B cell (primary cell): ENCODE results near the gene POSTN. TPM values are rescaled to one million over a fixed set of nuclear protein-coding genes. Genes with fewer than 3 reads are reported as not detected.

Experiments used
- ATAC-seq: fragments of 200-7000 bp; cut with Tn5 transposase; one replicate; pipeline ENCODE4 v1.10.0; 2021; ENCODE audit warnings: low read depth, mild to moderate bottlenecking, moderate number of reproducible peaks, moderate library complexity
- CTCF ChIA-PET: fragments of 350-600 bp; sonication (Branson Sonifier 250); formaldehyde crosslinking; loops from one replicate; lab custom pipeline; 2021; ENCODE audit warnings: antibody characterized with exemption, inconsistent platforms; lab: Charles Lee
- POLR2A ChIA-PET: fragments of 350-600 bp; sonication (Branson Sonifier 250); formaldehyde crosslinking; loops from one replicate; lab custom pipeline; 2021; ENCODE audit warnings: antibody characterized with exemption; lab: Charles Lee
- DNase-seq: peaks from one replicate; pipeline ENCODE4 v3.0.0; 2013
- H2AFZ ChIP-seq: 2 replicates; pipeline ENCODE4 v1.6.1; 2012; ENCODE audit warnings: mild to moderate bottlenecking, low read depth, low read length; ENCODE audit not compliant: insufficient read depth, poor library complexity, severe bottlenecking
- H3K27ac ChIP-seq, 2 donors: 1 replicate in 1 of 2; 2 replicates in 1 of 2; pipeline ENCODE4 v1.5.1; 2012 to 2013; ENCODE audit warnings: low read length in 2 of 2, mild to moderate bottlenecking in 2 of 2, moderate library complexity in 1 of 2
- H3K27me3 ChIP-seq, 4 experiments: fragments of 200-600 bp in 1 of 4; sonication (generic) in 1 of 4; replicated peaks in 1 of 4; 1 replicate in 2 of 4; 2 replicates in 2 of 4; pipeline versions ENCODE4 v1.6.1 to v1.7.0; 2013 to 2016; ENCODE audit warnings: low read length in 3 of 4, mild to moderate bottlenecking in 2 of 4, mixed read lengths in 1 of 4, moderate library complexity in 1 of 4; ENCODE audit not compliant: insufficient read depth in 4 of 4, control insufficient read depth in 3 of 4; ENCODE audit errors: control extremely low read depth in 1 of 4
- H3K36me3 ChIP-seq, 2 experiments: replicated peaks in 1 of 2; 1 replicate in 1 of 2; 2 replicates in 1 of 2; pipeline versions ENCODE4 v1.6.1 to v1.7.1; 2013; ENCODE audit warnings: low read length in 1 of 2; ENCODE audit not compliant: insufficient read depth in 2 of 2, control insufficient read depth in 1 of 2; ENCODE audit errors: control extremely low read depth in 1 of 2, extremely low read depth in 1 of 2
- H3K4me1 ChIP-seq, 2 donors: fragments of 200-600 bp in 1 of 2; sonication (generic) in 1 of 2; 1 replicate in 1 of 2; 2 replicates in 1 of 2; pipeline versions ENCODE4 v1.5.1 to v1.6.1; 2013 to 2017; ENCODE audit warnings: low read length in 2 of 2; ENCODE audit not compliant: control insufficient read depth in 2 of 2, insufficient read depth in 2 of 2
- H3K4me2 ChIP-seq: replicated peaks from 2 replicates; pipeline ENCODE3; 2012; ENCODE audit warnings: mild to moderate bottlenecking, low read depth, low read length; ENCODE audit not compliant: poor library complexity, severe bottlenecking
- H3K4me3 ChIP-seq, 5 experiments: fragments of 200-600 bp in 1 of 5; sonication (generic) in 1 of 5; 1 replicate in 3 of 5; 2 replicates in 2 of 5; pipeline versions ENCODE4 v1.5.1 to v1.7.0; 2011 to 2016; ENCODE audit warnings: low read length in 4 of 5, mild to moderate bottlenecking in 4 of 5, low read depth in 2 of 5, control low read depth in 1 of 5, moderate library complexity in 1 of 5; ENCODE audit not compliant: insufficient read depth in 1 of 5; ENCODE audit errors: control extremely low read depth in 1 of 5, extremely low read depth in 1 of 5
- H3K79me2 ChIP-seq: fragments of 200-600 bp; sonication (generic); one replicate; pipeline ENCODE4 v1.6.0; 2016; ENCODE audit warnings: low read length; ENCODE audit not compliant: control insufficient read depth, insufficient read depth
- H3K9ac ChIP-seq: fragments of 200-600 bp; sonication (generic); 2 replicates; pipeline ENCODE4 v1.6.1; 2017; ENCODE audit warnings: mild to moderate bottlenecking, low read length, moderate library complexity
- H3K9me3 ChIP-seq, 3 donors: one replicate each; pipeline versions ENCODE4 v1.6.1 to v1.7.1; 2013; ENCODE audit warnings: low read length in 2 of 3; ENCODE audit not compliant: control insufficient read depth in 2 of 3, insufficient read depth in 1 of 3; ENCODE audit errors: control extremely low read depth in 1 of 3
- H4K20me1 ChIP-seq: 2 replicates; pipeline ENCODE4 v1.6.0; 2012; ENCODE audit warnings: mild to moderate bottlenecking, low read length; ENCODE audit not compliant: insufficient read depth, control insufficient read depth, poor library complexity, severe bottlenecking
- H3K27ac Mint-ChIP-seq: one replicate; pipeline ENCODE4 v1.8.0; 2021; ENCODE audit warnings: mixed read lengths
- H3K27me3 Mint-ChIP-seq: one replicate; pipeline ENCODE4 v1.8.0; 2021; ENCODE audit warnings: mixed read lengths
- H3K4me1 Mint-ChIP-seq: one replicate; pipeline ENCODE4 v1.8.0; 2021; ENCODE audit warnings: mixed read lengths
- H3K4me3 Mint-ChIP-seq: one replicate; pipeline ENCODE4 v1.8.0; 2021; ENCODE audit warnings: mixed read lengths
- H3K9me3 Mint-ChIP-seq: one replicate; pipeline ENCODE4 v1.8.0; 2022; ENCODE audit warnings: mixed read lengths; ENCODE audit not compliant: insufficient read depth
- EZH2 ChIP-seq: IDR thresholded peaks from 2 replicates; pipeline ENCODE4 v1.6.1; 2012; ENCODE audit warnings: borderline replicate concordance, low read depth, mild to moderate bottlenecking, moderate library complexity, low read length; ENCODE audit not compliant: insufficient read depth, poor library complexity, severe bottlenecking
- WGBS: methylation state at CpG from one replicate; pipeline ENCODE4 v1.1.5; 2013; ENCODE audit warnings: missing lambda C conversion rate; ENCODE audit not compliant: insufficient coverage; 5-methylcytosine and 5-hydroxymethylcytosine counted together
- intact Hi-C: fragments of 100-400 bp; cut with micrococcal nuclease; formaldehyde crosslinking; loops from one replicate; pipeline ENCODE4 v1.10.0; 2022
- polyA minus RNA-seq: library from RNA; depleted of rRNA, polyadenylated mRNA; stranded (reverse); fragments of >200 nt; gene quantifications from 2 replicates; pipeline ENCODE4 v1.2.3, GENCODE V29; 2012
- polyA plus RNA-seq: library from polyadenylated mRNA; depleted of rRNA; stranded (reverse); fragments of >200 nt; gene quantifications from 2 replicates; pipeline ENCODE4 v1.2.3, GENCODE V29; 2012
- total RNA-seq, 2 donors: library from RNA; stranded (reverse); fragments of 120-200 nt in 1 of 2; gene quantifications; 1 replicate in 1 of 2; 2 replicates in 1 of 2; pipeline versions ENCODE4 v1.2.3 to v1.2.4, GENCODE V29; 2013 to 2022
- TF ChIP-seq, protein P1 (sequence below): fragments of 200-600 bp; IDR thresholded peaks from one replicate; pipeline ENCODE4 v1.8.0; 2022; ENCODE audit warnings: antibody characterized with exemption, mild to moderate bottlenecking

The POSTN gene, protein sequence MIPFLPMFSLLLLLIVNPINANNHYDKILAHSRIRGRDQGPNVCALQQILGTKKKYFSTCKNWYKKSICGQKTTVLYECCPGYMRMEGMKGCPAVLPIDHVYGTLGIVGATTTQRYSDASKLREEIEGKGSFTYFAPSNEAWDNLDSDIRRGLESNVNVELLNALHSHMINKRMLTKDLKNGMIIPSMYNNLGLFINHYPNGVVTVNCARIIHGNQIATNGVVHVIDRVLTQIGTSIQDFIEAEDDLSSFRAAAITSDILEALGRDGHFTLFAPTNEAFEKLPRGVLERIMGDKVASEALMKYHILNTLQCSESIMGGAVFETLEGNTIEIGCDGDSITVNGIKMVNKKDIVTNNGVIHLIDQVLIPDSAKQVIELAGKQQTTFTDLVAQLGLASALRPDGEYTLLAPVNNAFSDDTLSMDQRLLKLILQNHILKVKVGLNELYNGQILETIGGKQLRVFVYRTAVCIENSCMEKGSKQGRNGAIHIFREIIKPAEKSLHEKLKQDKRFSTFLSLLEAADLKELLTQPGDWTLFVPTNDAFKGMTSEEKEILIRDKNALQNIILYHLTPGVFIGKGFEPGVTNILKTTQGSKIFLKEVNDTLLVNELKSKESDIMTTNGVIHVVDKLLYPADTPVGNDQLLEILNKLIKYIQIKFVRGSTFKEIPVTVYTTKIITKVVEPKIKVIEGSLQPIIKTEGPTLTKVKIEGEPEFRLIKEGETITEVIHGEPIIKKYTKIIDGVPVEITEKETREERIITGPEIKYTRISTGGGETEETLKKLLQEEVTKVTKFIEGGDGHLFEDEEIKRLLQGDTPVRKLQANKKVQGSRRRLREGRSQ
- total RNA-seq (not detected in 2 replicates), polyA plus RNA-seq (not detected in 2 replicates), polyA minus RNA-seq (not detected in 2 replicates)
- 51.8 TPM for total RNA-seq (2013)

DNA sequence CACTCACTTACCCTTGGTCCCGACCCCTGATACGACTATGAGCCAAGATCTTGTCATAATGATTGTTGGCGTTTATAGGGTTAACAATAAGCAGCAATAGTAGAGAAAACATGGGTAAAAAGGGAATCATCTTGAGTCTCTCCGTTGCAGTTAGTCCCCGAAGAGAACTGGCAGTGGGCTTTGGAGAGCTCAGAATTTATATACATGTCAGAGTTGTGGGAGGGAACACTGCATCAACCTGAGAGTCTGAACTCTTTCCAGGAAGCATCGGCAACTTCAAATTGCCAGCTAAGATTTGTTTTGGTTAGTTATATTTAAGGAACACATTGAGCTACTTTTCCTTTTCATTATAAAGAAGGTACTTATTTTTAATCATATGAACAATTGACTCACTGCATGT is at the start of gene POSTN:
TSS of gene POSTN (minus strand) at position 172 of the 400 bp plus-strand sequence. CDS start at position 130, 42 bp downstream.
- Histone ChIP-seq H3K4me3 (no peak within 1 kb of the TSS), H3K4me2 (no peak within 1 kb of the TSS), H3K79me2 (no peaks in the 10 kb centered on the region), H3K9me3 (no peaks in the 10 kb centered on the region), H4K20me1 (no peaks in the 10 kb centered on the region), H3K27me3 (no peaks in the 10 kb centered on the region), H2AFZ (no peak within 1 kb of the TSS), H3K36me3 (no peaks in the 10 kb centered on the region), H3K27ac (no peak within 1 kb of the TSS), H3K9ac (no peak within 1 kb of the TSS), H3K4me1 (no peaks in the 10 kb centered on the region)
- H3K27me3 Mint-ChIP-seq, result no peaks in the 10 kb centered on the region
- DNase-seq, result no peak
- H3K4me3 Mint-ChIP-seq, result no peak within 1 kb of the TSS
- ChIA-PET POLR2A (no interaction called here), CTCF (no interaction called here)
- TF ChIP-seq EZH2, result no peak
- TF ChIP-seq, protein P1, sequence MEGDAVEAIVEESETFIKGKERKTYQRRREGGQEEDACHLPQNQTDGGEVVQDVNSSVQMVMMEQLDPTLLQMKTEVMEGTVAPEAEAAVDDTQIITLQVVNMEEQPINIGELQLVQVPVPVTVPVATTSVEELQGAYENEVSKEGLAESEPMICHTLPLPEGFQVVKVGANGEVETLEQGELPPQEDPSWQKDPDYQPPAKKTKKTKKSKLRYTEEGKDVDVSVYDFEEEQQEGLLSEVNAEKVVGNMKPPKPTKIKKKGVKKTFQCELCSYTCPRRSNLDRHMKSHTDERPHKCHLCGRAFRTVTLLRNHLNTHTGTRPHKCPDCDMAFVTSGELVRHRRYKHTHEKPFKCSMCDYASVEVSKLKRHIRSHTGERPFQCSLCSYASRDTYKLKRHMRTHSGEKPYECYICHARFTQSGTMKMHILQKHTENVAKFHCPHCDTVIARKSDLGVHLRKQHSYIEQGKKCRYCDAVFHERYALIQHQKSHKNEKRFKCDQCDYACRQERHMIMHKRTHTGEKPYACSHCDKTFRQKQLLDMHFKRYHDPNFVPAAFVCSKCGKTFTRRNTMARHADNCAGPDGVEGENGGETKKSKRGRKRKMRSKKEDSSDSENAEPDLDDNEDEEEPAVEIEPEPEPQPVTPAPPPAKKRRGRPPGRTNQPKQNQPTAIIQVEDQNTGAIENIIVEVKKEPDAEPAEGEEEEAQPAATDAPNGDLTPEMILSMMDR, result no peak
- H3K4me1 Mint-ChIP-seq, result no peaks in the 10 kb centered on the region
- no peaks in the 10 kb centered on the region for H3K9me3 Mint-ChIP-seq
- intact Hi-C loops, result no loop called here
- 19% methylated on average over 3 of the region's 6 CpGs for WGBS
- ATAC-seq, result no peak
- no peak within 1 kb of the TSS for H3K27ac Mint-ChIP-seq
